GM18502 (cell line): ENCODE results near the gene AIMP2.
"Not testable (repeated sequence)": the region's sequence is repeated elsewhere in the genome, so short reads cannot be mapped to it uniquely, and the experiment has no call there.

Source experiments
- ATAC-seq: cut with Tn5 transposase; IDR thresholded peaks from one replicate; pipeline ENCODE4 v1.9.1; 2021; ENCODE audit warnings: mild to moderate bottlenecking; ENCODE audit not compliant: unreplicated experiment, poor library complexity

AIMP2 gene

GRCh38 chr7:6008668-6009611 lies at the start of gene AIMP2, which contains the start of gene PMS2:
Gene AIMP2 (plus strand): TSS chr7:6009272. CDS start chr7:6009364, 92 bp downstream.
Gene PMS2 (minus strand): TSS chr7:6009049. CDS start chr7:6009019, 30 bp downstream.
- ATAC-seq, result peak; percentile 94

- ATAC-seq, result not testable (repeated sequence)
These were observed 45.9 kb upstream of the AIMP2 start for GRCh38 chr7:5963205-5963604.

- ATAC-seq, result not testable (repeated sequence)
These were observed 45.3 kb upstream of the AIMP2 start for GRCh38 chr7:5963810-5964209.

GRCh38 chr7:5970347-5970911 lies 38.6 kb upstream of the AIMP2 start, which contains the start of gene RSPH10B:
Gene RSPH10B (minus strand): TSS chr7:5970689. CDS start chr7:5967116, 3,573 bp downstream.
- not testable (repeated sequence) for ATAC-seq

- not testable (repeated sequence) for ATAC-seq
These were observed 35.5 kb upstream of the AIMP2 start for GRCh38 chr7:5973580-5973979.

GRCh38 chr7:5979680-5980314 lies 29.3 kb upstream of the AIMP2 start:
- not testable (repeated sequence) for ATAC-seq

- ATAC-seq, result not testable (repeated sequence)
These were observed 22.0 kb upstream of the AIMP2 start for GRCh38 chr7:5987061-5987460.

GRCh38 chr7:5997210-5997808 lies 11.8 kb upstream of the AIMP2 start:
- ATAC-seq, result no peak

GRCh38 chr7:6007386-6007785 lies 1.7 kb upstream of the AIMP2 start:
- ATAC-seq, result no peak

- not testable (repeated sequence) for ATAC-seq
These were observed 1.1 kb upstream of the AIMP2 start for GRCh38 chr7:6007835-6008590.

GRCh38 chr7:6010370-6010769 lies 1.3 kb downstream of the AIMP2 start:
- not testable (repeated sequence) for ATAC-seq

GRCh38 chr7:6011541-6011940 lies 2.5 kb downstream of the AIMP2 start:
- no peak for ATAC-seq

- ATAC-seq, result no peak
These were observed 3.5 kb downstream of the AIMP2 start for GRCh38 chr7:6012355-6013104.

GRCh38 chr7:6015917-6016652 lies 7.0 kb downstream of the AIMP2 start:
- ATAC-seq, result peak; percentile 47

GRCh38 chr7:6016653-6016966 lies 7.5 kb downstream of the AIMP2 start:
- no peak for ATAC-seq

- ATAC-seq, result no peak
These were observed 11.6 kb downstream of the AIMP2 start for GRCh38 chr7:6020371-6021286.

GRCh38 chr7:6022707-6023106 lies 13.6 kb downstream of the AIMP2 start:
- ATAC-seq, result no peak
